NB4 (cell line): ENCODE measurements around the gene SCN1A.

Experiments used
- POLR2A ChIP-seq: IDR thresholded peaks from 2 replicates; pipeline ENCODE4 v1.6.1; 2011; ENCODE audit warnings: mild to moderate bottlenecking; ENCODE audit not compliant: insufficient read length; ENCODE audit errors: extremely low read depth
- TF ChIP-seq, protein P1 (sequence below): IDR thresholded peaks from one replicate; pipeline ENCODE4 v1.5.1; 2012; ENCODE audit warnings: low read depth, low read length

DNA sequence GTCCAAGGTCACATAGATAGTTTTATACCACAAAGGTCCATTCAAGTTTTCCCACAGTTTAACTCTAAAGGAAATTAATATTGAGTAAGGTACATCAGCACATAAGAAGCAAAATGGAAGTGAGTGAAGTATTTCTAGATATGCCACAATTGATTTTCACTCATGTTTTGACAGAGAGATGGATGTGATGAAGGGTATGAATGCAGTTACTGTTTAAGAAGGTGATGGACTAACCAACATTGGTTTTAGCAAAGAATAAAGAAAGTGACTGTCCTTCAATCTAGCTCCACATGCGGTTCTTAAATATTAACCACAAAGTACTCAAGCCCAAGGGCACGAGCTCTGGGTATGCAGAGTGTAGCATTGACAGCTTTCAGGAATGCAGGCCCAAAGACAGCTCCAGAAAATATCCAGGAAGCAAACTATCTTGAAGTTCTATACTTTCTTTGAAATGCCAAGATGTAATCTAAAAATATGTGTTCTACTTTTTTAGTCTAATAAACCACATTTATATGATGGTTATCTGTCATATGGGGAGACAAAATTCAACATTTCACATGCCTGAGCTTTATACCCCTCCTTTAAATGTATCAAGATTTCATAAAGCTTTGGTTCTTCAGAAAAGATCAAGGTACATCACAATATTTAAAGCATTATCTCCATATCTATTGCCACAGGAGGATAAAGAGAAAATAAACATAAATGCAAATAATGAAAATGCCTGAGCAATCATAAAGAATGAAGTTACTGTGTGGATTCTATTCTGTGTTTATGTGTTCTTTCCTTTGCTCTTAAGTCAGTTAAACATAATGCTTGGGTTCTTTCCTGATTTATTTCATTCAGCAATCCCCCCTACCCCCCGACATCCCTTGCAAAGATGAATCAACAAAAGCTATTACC lies 6.7 kb upstream of the SCN1A start:
- TF ChIP-seq, protein P1, sequence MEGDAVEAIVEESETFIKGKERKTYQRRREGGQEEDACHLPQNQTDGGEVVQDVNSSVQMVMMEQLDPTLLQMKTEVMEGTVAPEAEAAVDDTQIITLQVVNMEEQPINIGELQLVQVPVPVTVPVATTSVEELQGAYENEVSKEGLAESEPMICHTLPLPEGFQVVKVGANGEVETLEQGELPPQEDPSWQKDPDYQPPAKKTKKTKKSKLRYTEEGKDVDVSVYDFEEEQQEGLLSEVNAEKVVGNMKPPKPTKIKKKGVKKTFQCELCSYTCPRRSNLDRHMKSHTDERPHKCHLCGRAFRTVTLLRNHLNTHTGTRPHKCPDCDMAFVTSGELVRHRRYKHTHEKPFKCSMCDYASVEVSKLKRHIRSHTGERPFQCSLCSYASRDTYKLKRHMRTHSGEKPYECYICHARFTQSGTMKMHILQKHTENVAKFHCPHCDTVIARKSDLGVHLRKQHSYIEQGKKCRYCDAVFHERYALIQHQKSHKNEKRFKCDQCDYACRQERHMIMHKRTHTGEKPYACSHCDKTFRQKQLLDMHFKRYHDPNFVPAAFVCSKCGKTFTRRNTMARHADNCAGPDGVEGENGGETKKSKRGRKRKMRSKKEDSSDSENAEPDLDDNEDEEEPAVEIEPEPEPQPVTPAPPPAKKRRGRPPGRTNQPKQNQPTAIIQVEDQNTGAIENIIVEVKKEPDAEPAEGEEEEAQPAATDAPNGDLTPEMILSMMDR = no peak
- TF ChIP-seq POLR2A = no peak
